CD4-positive, CD25-positive, alpha-beta regulatory T cell (primary cell): ENCODE results near the gene KCND3. TPM values are rescaled to one million over a fixed set of nuclear protein-coding genes. Genes with fewer than 3 reads are reported as not detected.

Experiments used
- ATAC-seq, 2 donors: fragments of 150-1000 bp; cut with Tn5 transposase; one replicate each; pipeline ENCODE4 v1.10.0; 2021; ENCODE audit warnings: low read depth in 2 of 2, moderate number of reproducible peaks in 2 of 2, moderate library complexity in 1 of 2
- DNase-seq, 3 donors: peaks; one replicate each; pipeline versions ENCODE4 v3.0.0 to v3.0.0-alpha.2; 2012 to 2022; ENCODE audit warnings: mixed read lengths in 1 of 3
- H3K27ac ChIP-seq: one replicate; pipeline ENCODE4 v1.7.0; 2013; ENCODE audit warnings: mild to moderate bottlenecking, low read length; ENCODE audit not compliant: insufficient read depth, poor library complexity, severe bottlenecking
- H3K27me3 ChIP-seq: one replicate; pipeline ENCODE4 v1.7.0; 2013; ENCODE audit warnings: low read length; ENCODE audit not compliant: control insufficient read depth, insufficient read depth
- H3K36me3 ChIP-seq: one replicate; pipeline ENCODE4 v1.7.0; 2013; ENCODE audit warnings: mild to moderate bottlenecking, low read length, moderate library complexity; ENCODE audit not compliant: control insufficient read depth, insufficient read depth
- H3K4me1 ChIP-seq: 2 replicates; pipeline ENCODE4 v1.7.0; 2013; ENCODE audit warnings: mild to moderate bottlenecking, low read length; ENCODE audit not compliant: insufficient read depth, control insufficient read depth, poor library complexity, severe bottlenecking
- H3K4me3 ChIP-seq: one replicate; pipeline ENCODE4 v1.7.0; 2013; ENCODE audit warnings: low read depth, mild to moderate bottlenecking, low read length, moderate library complexity
- H3K9me3 ChIP-seq, 2 experiments: 1 replicate in 1 of 2; 2 replicates in 1 of 2; pipeline ENCODE4 v1.7.0; 2013; ENCODE audit warnings: low read length in 2 of 2, mild to moderate bottlenecking in 1 of 2, moderate library complexity in 1 of 2; ENCODE audit not compliant: control insufficient read depth in 2 of 2
- H3K27ac Mint-ChIP-seq, 3 donors: one replicate each; pipeline ENCODE4 v1.8.0; 2020 to 2022; ENCODE audit warnings: mild to moderate bottlenecking in 3 of 3, mixed read lengths in 3 of 3, moderate library complexity in 2 of 3
- H3K27me3 Mint-ChIP-seq: one replicate; pipeline ENCODE4 v1.8.0; 2022; ENCODE audit warnings: mild to moderate bottlenecking, mixed read lengths
- H3K36me3 Mint-ChIP-seq: one replicate; pipeline ENCODE4 v1.8.0; 2020; ENCODE audit warnings: mixed read lengths
- H3K4me1 Mint-ChIP-seq, 4 donors: one replicate each; pipeline ENCODE4 v1.8.0; 2020 to 2022; ENCODE audit warnings: mixed read lengths in 4 of 4, mild to moderate bottlenecking in 1 of 4
- H3K4me3 Mint-ChIP-seq, 4 donors: one replicate each; pipeline ENCODE4 v1.8.0; 2020 to 2022; ENCODE audit warnings: mild to moderate bottlenecking in 4 of 4, mixed read lengths in 4 of 4, moderate library complexity in 3 of 4
- H3K9me3 Mint-ChIP-seq, 7 donors: one replicate each; pipeline ENCODE4 v1.8.0; 2020 to 2022; ENCODE audit warnings: mixed read lengths in 7 of 7, mild to moderate bottlenecking in 3 of 7, moderate library complexity in 2 of 7
- polyA plus RNA-seq, 4 donors: library from polyadenylated mRNA; unstranded; fragments of 300-500 nt; fragmentation: Illumina TruSeq; gene quantifications; one replicate each; pipeline ENCODE4 v1.2.3, GENCODE V29; 2021
- total RNA-seq: library from RNA; stranded (reverse); gene quantifications from one replicate; pipeline ENCODE4 v1.2.3, GENCODE V29; 2022

Gene KCND3
- total and polyA plus RNA-seq, 5 donors from 2014 or later: 0.02 to 0.10 (median 0.07) TPM; not detected in 2

DNA sequence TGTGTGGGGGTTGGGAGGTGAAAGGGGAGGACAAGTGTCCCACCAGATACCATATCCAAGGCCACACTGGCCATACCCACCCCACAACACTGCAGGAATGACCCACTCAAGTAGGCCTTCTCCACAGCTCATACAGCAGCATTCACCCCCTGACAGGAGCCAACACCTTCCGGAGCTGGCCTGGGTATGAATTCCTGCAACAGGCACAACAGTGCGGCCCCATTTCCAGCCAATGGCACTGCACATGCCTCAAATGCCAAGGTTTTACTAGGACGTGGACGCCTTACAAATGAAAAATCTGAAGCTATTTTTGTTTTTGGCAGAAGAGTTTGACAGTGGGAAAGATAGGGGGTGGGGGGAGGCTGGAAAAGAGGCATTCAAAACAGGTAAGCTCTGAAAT is 2.0 kb downstream of the KCND3 start:
- H3K36me3 ChIP-seq: no peaks in the 10 kb centered on the region
- H3K4me3 Mint-ChIP-seq: peak overlapping the region in 1 of 4 donors; percentile 8
- peaks cover 29% of the 10 kb centered on the region for H3K27me3 ChIP-seq
- peaks cover 0 to 2% (median 0%) of the 10 kb centered on the region in 7 donors for H3K9me3 Mint-ChIP-seq
- H3K4me1 ChIP-seq: peaks cover 4% of the 10 kb centered on the region
- H3K4me3 ChIP-seq: no peak overlapping the region
- no peak overlapping the region for H3K27ac Mint-ChIP-seq
- H3K9me3 ChIP-seq: no peaks in the 10 kb centered on the region
- H3K36me3 Mint-ChIP-seq: no peaks in the 10 kb centered on the region
- ATAC-seq: no peak
- H3K27me3 Mint-ChIP-seq: peaks cover 51% of the 10 kb centered on the region
- DNase-seq: no peak
- peaks cover 0 to 24% (median 4%) of the 10 kb centered on the region in 4 donors for H3K4me1 Mint-ChIP-seq
- no peak overlapping the region for H3K27ac ChIP-seq

GRCh38 chr1:111983500-111983899 is 6.0 kb downstream of the KCND3 start:
- H3K27me3 ChIP-seq: peaks cover 21% of the 10 kb centered on the region
- Mint-ChIP-seq H3K27ac (no peak overlapping the region), H3K4me3 (no peak overlapping the region), H3K36me3 (no peaks in the 10 kb centered on the region), H3K27me3 (peaks cover 37% of the 10 kb centered on the region), H3K9me3 (peaks cover 0 to 6% (median 0%) of the 10 kb centered on the region in 7 donors), H3K4me1 (peaks cover 0 to 1% (median under 1%) of the 10 kb centered on the region in 4 donors)
- DNase-seq: no peak
- H3K27ac ChIP-seq: no peak overlapping the region
- no peak for ATAC-seq
- H3K9me3 ChIP-seq: no peaks in the 10 kb centered on the region
- no peaks in the 10 kb centered on the region for H3K4me1 ChIP-seq
- no peak overlapping the region for H3K4me3 ChIP-seq
- H3K36me3 ChIP-seq: no peaks in the 10 kb centered on the region

DNA sequence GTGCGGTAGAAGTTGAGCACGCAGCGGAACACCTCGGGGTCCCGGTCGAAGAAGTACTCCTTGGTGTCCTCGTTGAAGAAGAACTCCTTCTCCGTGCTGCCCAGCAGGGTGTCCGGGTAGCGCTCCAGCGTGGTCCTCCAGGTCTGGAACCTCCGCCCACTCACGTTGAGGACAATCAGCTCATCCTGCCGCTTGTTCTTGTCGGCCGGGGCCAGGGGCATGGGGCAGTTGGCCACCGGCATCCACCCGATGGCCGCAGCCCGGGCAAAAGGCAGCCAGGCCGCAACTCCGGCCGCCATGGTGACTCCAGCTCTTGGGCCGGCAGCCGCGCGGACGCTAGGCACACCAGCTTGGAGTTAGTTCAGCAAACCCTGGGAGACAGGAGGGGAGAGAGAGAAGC is 7.0 kb downstream of the KCND3 start:
- no peak overlapping the region for H3K4me3 Mint-ChIP-seq
- Histone ChIP-seq H3K27ac (no peak overlapping the region), H3K4me1 (no peaks in the 10 kb centered on the region), H3K36me3 (no peaks in the 10 kb centered on the region), H3K4me3 (no peak overlapping the region), H3K9me3 (no peaks in the 10 kb centered on the region), H3K27me3 (peaks cover 12% of the 10 kb centered on the region)
- no peak for ATAC-seq
- H3K9me3 Mint-ChIP-seq: peaks cover 0 to 6% (median 0%) of the 10 kb centered on the region in 7 donors
- no peak for DNase-seq
- H3K4me1 Mint-ChIP-seq: no peaks in the 10 kb centered on the region
- H3K27me3 Mint-ChIP-seq: peaks cover 34% of the 10 kb centered on the region
- no peaks in the 10 kb centered on the region for H3K36me3 Mint-ChIP-seq
- no peak overlapping the region for H3K27ac Mint-ChIP-seq

DNA sequence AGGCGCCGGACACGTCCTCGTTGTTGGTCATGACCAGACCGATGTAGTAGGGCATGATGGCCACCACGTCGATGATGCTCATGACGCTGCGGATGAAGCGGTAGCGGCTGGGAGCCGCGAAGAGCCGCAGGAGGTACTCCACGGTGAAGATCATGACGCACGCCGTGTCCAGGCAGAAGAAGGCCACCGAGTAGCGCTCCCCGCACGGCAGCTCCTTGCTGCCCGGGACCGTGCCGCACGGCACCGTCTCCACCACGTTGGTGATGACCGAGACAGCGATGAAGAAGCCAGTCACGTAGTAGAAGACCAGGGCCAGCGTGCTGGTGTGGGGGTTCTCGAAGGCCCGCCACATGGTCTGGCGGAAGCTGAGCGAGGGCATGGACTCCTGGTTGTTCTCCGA is 7.6 kb downstream of the KCND3 start:
- H3K36me3 Mint-ChIP-seq: no peaks in the 10 kb centered on the region
- no peak for DNase-seq
- no peak overlapping the region for H3K27ac Mint-ChIP-seq
- Histone ChIP-seq H3K36me3 (no peaks in the 10 kb centered on the region), H3K27ac (no peak overlapping the region), H3K9me3 (no peaks in the 10 kb centered on the region), H3K27me3 (peaks cover 7% of the 10 kb centered on the region), H3K4me3 (no peak overlapping the region), H3K4me1 (no peaks in the 10 kb centered on the region)
- H3K27me3 Mint-ChIP-seq: peaks cover 28% of the 10 kb centered on the region
- peaks cover 0 to 6% (median 0%) of the 10 kb centered on the region in 7 donors for H3K9me3 Mint-ChIP-seq
- no peaks in the 10 kb centered on the region for H3K4me1 Mint-ChIP-seq
- no peak for ATAC-seq
- H3K4me3 Mint-ChIP-seq: no peak overlapping the region

DNA sequence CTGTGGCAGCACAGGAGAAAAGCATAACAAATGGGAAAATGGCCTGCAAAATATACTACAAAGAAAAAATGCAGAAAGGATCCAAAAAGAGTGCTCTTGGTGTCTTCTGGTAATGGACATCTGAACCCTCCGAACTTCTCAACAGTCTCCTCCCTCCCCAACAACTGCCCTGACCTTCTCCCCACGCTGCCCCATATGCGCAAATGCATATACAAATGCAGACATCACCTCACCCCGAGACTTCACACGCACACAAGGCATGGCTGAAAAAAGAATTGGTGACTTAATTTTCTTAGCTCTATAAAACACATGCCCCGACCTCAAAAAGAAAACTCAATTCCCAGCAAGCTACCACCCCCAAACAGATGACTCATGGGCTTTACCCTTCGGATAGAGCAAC is 8.4 kb downstream of the KCND3 start:
- DNase-seq (no peak), ATAC-seq (no peak)
- peaks cover under 1% of the 10 kb centered on the region for H3K27me3 ChIP-seq
- no peaks in the 10 kb centered on the region for H3K4me1 ChIP-seq
- Mint-ChIP-seq H3K27me3 (peaks cover 21% of the 10 kb centered on the region), H3K4me1 (no peaks in the 10 kb centered on the region), H3K4me3 (no peak overlapping the region), H3K36me3 (no peaks in the 10 kb centered on the region), H3K9me3 (peaks cover 0 to 6% (median 0%) of the 10 kb centered on the region in 7 donors), H3K27ac (no peak overlapping the region)
- no peaks in the 10 kb centered on the region for H3K36me3 ChIP-seq
- H3K27ac ChIP-seq: no peak overlapping the region
- no peaks in the 10 kb centered on the region for H3K9me3 ChIP-seq
- no peak overlapping the region for H3K4me3 ChIP-seq

- H3K4me3 ChIP-seq: no peak overlapping the region
- H3K27ac ChIP-seq: no peak overlapping the region
- Mint-ChIP-seq H3K9me3 (peaks cover 0 to 6% (median 0%) of the 10 kb centered on the region in 7 donors), H3K27me3 (peaks cover 24% of the 10 kb centered on the region), H3K4me3 (no peak overlapping the region), H3K27ac (no peak overlapping the region), H3K4me1 (no peaks in the 10 kb centered on the region), H3K36me3 (no peaks in the 10 kb centered on the region)
- DNase-seq: no peak
- H3K4me1 ChIP-seq: no peaks in the 10 kb centered on the region
- no peaks in the 10 kb centered on the region for H3K27me3 ChIP-seq
- H3K9me3 ChIP-seq: no peaks in the 10 kb centered on the region
- ATAC-seq: no peak
- no peaks in the 10 kb centered on the region for H3K36me3 ChIP-seq
Measured at GRCh38 chr1:111980686-111981085, 8.8 kb downstream of the KCND3 start.

- Mint-ChIP-seq H3K27me3 (peaks cover 22% of the 10 kb centered on the region), H3K27ac (no peak overlapping the region), H3K4me3 (no peak overlapping the region), H3K36me3 (no peaks in the 10 kb centered on the region), H3K9me3 (peaks cover 0 to 6% (median 0%) of the 10 kb centered on the region in 7 donors), H3K4me1 (no peaks in the 10 kb centered on the region)
- DNase-seq (no peak), ATAC-seq (no peak)
- Histone ChIP-seq H3K4me3 (no peak overlapping the region), H3K9me3 (no peaks in the 10 kb centered on the region), H3K27ac (no peak overlapping the region), H3K36me3 (no peaks in the 10 kb centered on the region), H3K4me1 (no peaks in the 10 kb centered on the region), H3K27me3 (peaks cover 9% of the 10 kb centered on the region)
Measured at GRCh38 chr1:111978695-111979094, 10.8 kb downstream of the KCND3 start.

DNA sequence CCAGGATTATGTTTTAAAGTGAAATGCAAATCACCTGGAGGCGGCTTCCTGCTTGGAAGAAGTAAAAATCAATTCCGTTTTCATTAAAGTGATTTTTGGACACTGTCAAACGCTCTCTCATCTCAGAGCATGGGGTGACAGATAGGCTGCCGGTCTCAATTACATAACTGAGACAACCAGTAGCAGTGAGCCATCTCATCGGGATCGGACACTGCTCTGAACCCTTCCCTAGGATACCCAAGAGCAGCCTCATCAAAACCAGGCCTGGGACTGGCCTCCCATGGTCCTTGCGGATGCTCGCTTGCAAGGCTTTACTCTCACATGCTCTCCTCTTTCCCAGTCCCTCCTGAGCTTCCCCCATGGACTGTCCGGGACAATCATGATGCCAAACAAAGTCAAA is 12.1 kb downstream of the KCND3 start:
- no peaks in the 10 kb centered on the region for H3K9me3 ChIP-seq
- Mint-ChIP-seq H3K4me1 (no peaks in the 10 kb centered on the region), H3K9me3 (peaks cover 0 to 6% (median 0%) of the 10 kb centered on the region in 7 donors), H3K27ac (no peak overlapping the region), H3K4me3 (no peak overlapping the region), H3K27me3 (peaks cover 27% of the 10 kb centered on the region), H3K36me3 (no peaks in the 10 kb centered on the region)
- H3K4me3 ChIP-seq: no peak overlapping the region
- H3K4me1 ChIP-seq: no peaks in the 10 kb centered on the region
- ATAC-seq (no peak), DNase-seq (no peak)
- peaks cover 9% of the 10 kb centered on the region for H3K27me3 ChIP-seq
- no peaks in the 10 kb centered on the region for H3K36me3 ChIP-seq
- H3K27ac ChIP-seq: no peak overlapping the region
